C1 segment of cervical spinal cord (tissue), 14 donors: ENCODE measurements around the gene DNAJC5.
A peak's percentile ranks its signal among the peaks of the same experiment; 100 is the strongest.
"Not testable (repeated sequence)": the region's sequence is repeated elsewhere in the genome, so short reads cannot be mapped to it uniquely, and the experiment has no call there.

Source experiments
- DNase-seq, 14 donors: peaks; one replicate each; lab custom pipeline; 2025; lab: John Stamatoyannopoulos, UW

The DNAJC5 gene

GRCh38 chr20:63908008-63908682 lies 13.2 kb downstream of the DNAJC5 start:
- no peak for DNase-seq

GRCh38 chr20:63911176-63911575 lies 16.2 kb downstream of the DNAJC5 start:
- DNase-seq, result peak in 10 of 14 donors; percentile 18 to 61 (median 32)

- DNase-seq, result no peak
These were observed 18.8 kb downstream of the DNAJC5 start for GRCh38 chr20:63913768-63914167.

- peak in 8 of 14 donors; percentile 4 to 46 (median 24) for DNase-seq
These were observed 20.5 kb downstream of the DNAJC5 start for GRCh38 chr20:63915471-63915870.

- not testable (repeated sequence) for DNase-seq
These were observed 21.5 kb downstream of the DNAJC5 start for GRCh38 chr20:63916371-63916939.

- no peak for DNase-seq
These were observed 22.9 kb downstream of the DNAJC5 start for GRCh38 chr20:63917811-63918210.

- DNase-seq, result no peak
These were observed 24.2 kb downstream of the DNAJC5 start for GRCh38 chr20:63919130-63919529.

- DNase-seq, result no peak
These were observed 25.3 kb downstream of the DNAJC5 start for GRCh38 chr20:63920226-63920625.

GRCh38 chr20:63923651-63924050 lies 28.7 kb downstream of the DNAJC5 start:
- no peak for DNase-seq

GRCh38 chr20:63924241-63924640 lies 29.3 kb downstream of the DNAJC5 start:
- no peak for DNase-seq

- no peak for DNase-seq
These were observed 31.4 kb downstream of the DNAJC5 start for GRCh38 chr20:63926298-63926697.

- DNase-seq, result no peak
These were observed 34.1 kb downstream of the DNAJC5 start for GRCh38 chr20:63929071-63929470.

- DNase-seq, result not testable (repeated sequence)
These were observed 34.6 kb downstream of the DNAJC5 start for GRCh38 chr20:63929473-63929883.

- DNase-seq, result no peak
These were observed 36.1 kb downstream of the DNAJC5 start for GRCh38 chr20:63930971-63931553.

- DNase-seq, result no peak
These were observed 36.8 kb downstream of the DNAJC5 start for GRCh38 chr20:63931735-63932134.

- DNase-seq, result no peak
These were observed 37.8 kb downstream of the DNAJC5 start for GRCh38 chr20:63932606-63933160.

GRCh38 chr20:63933646-63934045 lies 38.7 kb downstream of the DNAJC5 start:
- peak in 1 of 14 donors; percentile 44 for DNase-seq

GRCh38 chr20:63934271-63935068 lies 39.5 kb downstream of the DNAJC5 start:
- no peak for DNase-seq

GRCh38 chr20:63935447-63935846 lies 40.5 kb downstream of the DNAJC5 start:
- DNase-seq, result no peak

GRCh38 chr20:63937596-63937995 lies 42.7 kb downstream of the DNAJC5 start:
- DNase-seq, result no peak

- no peak for DNase-seq
These were observed 44.4 kb downstream of the DNAJC5 start for GRCh38 chr20:63939061-63939935.
